NOMO-1 (cell line): Measurements from ENCODE around the gene BCAS1.

Experiments used
- DNase-seq, 2 experiments: peaks; one replicate each; lab custom pipeline; 2025; ENCODE audit not compliant: unreplicated experiment in 2 of 2; lab: John Stamatoyannopoulos, UW

BCAS1 gene

DNA sequence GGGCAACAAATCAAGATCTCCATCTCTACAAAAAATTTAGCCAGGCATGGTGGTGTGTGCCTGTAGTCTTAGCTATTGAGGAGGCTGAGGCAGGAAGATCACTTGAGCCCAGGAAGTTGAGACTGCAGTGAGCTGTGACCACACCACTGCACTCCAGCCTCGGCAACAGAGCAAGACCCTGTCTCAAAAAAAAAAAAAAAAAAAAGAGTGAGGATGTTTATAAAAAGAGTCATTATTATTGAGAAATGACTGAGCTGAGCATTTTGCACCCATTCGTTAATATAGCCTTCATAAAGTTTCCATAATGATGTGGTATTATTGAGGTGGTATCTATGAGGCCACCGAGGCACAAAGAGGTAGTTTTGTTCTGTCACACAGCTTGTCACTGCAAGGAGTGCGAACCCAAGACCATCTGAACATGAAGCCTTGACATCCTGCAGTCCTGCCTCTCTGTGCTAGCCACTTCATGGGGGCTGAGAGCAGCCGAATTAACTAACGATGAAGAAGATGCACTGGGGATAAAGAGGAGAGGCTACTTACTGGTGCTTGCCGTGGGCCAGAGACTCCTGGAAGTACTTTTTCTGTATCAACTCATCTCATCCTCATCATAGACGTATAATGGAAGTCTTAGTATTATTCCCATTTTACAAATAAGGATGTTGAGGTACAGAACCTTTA lies 175.5 kb downstream of the BCAS1 start:
- no peak for DNase-seq
